GM19351 (cell line): ENCODE results near the gene CTDP1.

ENCODE experiments used
- ATAC-seq: cut with Tn5 transposase; IDR thresholded peaks from one replicate; pipeline ENCODE4 v1.9.1; 2021; ENCODE audit warnings: mild to moderate bottlenecking, moderate library complexity; ENCODE audit not compliant: unreplicated experiment

The CTDP1 gene

GRCh38 chr18:79755496-79756142 is 76.0 kb downstream of the CTDP1 start:
- no peak for ATAC-seq

- no peak for ATAC-seq
These were observed 76.5 kb downstream of the CTDP1 start for GRCh38 chr18:79756143-79756500.

GRCh38 chr18:79756826-79757225 is 77.2 kb downstream of the CTDP1 start:
- no peak for ATAC-seq

- no peak for ATAC-seq
These were observed 80.7 kb downstream of the CTDP1 start for GRCh38 chr18:79760348-79760747.

- no peak for ATAC-seq
These were observed 81.3 kb downstream of the CTDP1 start for GRCh38 chr18:79760881-79761280.

- ATAC-seq: no peak
These were observed 83.8 kb downstream of the CTDP1 start for GRCh38 chr18:79763407-79763806.

GRCh38 chr18:79764131-79764530 is 84.5 kb downstream of the CTDP1 start:
- no peak for ATAC-seq

GRCh38 chr18:79765491-79766245 is 86.1 kb downstream of the CTDP1 start:
- no peak for ATAC-seq

- ATAC-seq: no peak
These were observed 86.7 kb downstream of the CTDP1 start for GRCh38 chr18:79766308-79766707.

GRCh38 chr18:79768745-79769144 is 89.1 kb downstream of the CTDP1 start:
- ATAC-seq: no peak

- no peak for ATAC-seq
These were observed 90.3 kb downstream of the CTDP1 start for GRCh38 chr18:79769698-79770500.

- no peak for ATAC-seq
These were observed 90.9 kb downstream of the CTDP1 start for GRCh38 chr18:79770501-79770815.

- no peak for ATAC-seq
These were observed 91.2 kb downstream of the CTDP1 start for GRCh38 chr18:79770826-79771225.

GRCh38 chr18:79771446-79772107 is 92.0 kb downstream of the CTDP1 start:
- no peak for ATAC-seq

- no peak for ATAC-seq
These were observed 92.7 kb downstream of the CTDP1 start for GRCh38 chr18:79772108-79772864.

GRCh38 chr18:79772865-79773696 is 93.5 kb downstream of the CTDP1 start:
- no peak for ATAC-seq

GRCh38 chr18:79774111-79774510 is 94.5 kb downstream of the CTDP1 start:
- no peak for ATAC-seq

GRCh38 chr18:79775441-79776221 is 96.0 kb downstream of the CTDP1 start:
- ATAC-seq: no peak

GRCh38 chr18:79776674-79777073 is 97.1 kb downstream of the CTDP1 start:
- ATAC-seq: no peak
